ENCODE results near the gene RPRD1B. TPM values are rescaled to one million over a fixed set of nuclear protein-coding genes. Genes with fewer than 3 reads are reported as not detected.

The RPRD1B gene
- polyA plus RNA-seq, 1 experiment: 21.0 TPM

DNA sequence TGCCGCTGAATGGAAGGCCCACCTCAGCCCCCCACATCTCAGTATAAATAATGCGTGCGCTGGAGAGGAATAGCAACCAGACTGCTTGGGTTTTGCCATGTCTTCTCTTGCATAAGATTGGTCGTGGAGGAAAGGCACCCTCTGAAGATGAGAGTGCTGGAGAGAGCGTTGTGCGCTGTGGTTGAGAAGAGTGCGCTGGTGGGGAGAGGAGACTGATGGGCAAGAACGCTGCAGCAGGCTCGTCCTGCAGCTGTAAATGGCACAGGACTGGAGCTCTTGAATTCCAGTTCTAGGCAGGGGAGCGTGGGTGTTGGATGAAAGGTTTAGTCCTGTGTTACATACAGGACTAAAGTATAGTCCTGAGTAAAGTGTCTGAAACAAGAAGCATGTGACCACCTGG, 51.5 kb downstream of the RPRD1B start:
- Histone ChIP-seq H3K36me3 (ENCODE audit: control insufficient read depth, insufficient read depth, low read length) (peaks cover 2% of the 10 kb centered on the region), H3K27me3 (ENCODE audit: control insufficient read depth, insufficient read depth, low read length) (no peaks in the 10 kb centered on the region), H3K4me3 (ENCODE audit: low read depth, low read length) (no peak overlapping the region)
- TF ChIP-seq, protein P1, sequence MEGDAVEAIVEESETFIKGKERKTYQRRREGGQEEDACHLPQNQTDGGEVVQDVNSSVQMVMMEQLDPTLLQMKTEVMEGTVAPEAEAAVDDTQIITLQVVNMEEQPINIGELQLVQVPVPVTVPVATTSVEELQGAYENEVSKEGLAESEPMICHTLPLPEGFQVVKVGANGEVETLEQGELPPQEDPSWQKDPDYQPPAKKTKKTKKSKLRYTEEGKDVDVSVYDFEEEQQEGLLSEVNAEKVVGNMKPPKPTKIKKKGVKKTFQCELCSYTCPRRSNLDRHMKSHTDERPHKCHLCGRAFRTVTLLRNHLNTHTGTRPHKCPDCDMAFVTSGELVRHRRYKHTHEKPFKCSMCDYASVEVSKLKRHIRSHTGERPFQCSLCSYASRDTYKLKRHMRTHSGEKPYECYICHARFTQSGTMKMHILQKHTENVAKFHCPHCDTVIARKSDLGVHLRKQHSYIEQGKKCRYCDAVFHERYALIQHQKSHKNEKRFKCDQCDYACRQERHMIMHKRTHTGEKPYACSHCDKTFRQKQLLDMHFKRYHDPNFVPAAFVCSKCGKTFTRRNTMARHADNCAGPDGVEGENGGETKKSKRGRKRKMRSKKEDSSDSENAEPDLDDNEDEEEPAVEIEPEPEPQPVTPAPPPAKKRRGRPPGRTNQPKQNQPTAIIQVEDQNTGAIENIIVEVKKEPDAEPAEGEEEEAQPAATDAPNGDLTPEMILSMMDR (IDR thresholded peaks at IDR 0.05; ENCODE audit: insufficient read depth, low read depth, low read length): no peak
- ChIA-PET POLR2A (interaction anchor here (0.6 kb wide), 1 partner anchor 341 kb away, joined by 7 read pairs; no protein-coding TSS in a partner anchor), CTCF (interaction anchor here (0.9 to 17.0 kb wide), 5 partner anchors 8 to 136 kb away, joined by 3 to 260 read pairs (median 8); partner anchors contain the start of gene TGM2)
- no peak for DNase-seq (ENCODE audit: low read depth)

DNA sequence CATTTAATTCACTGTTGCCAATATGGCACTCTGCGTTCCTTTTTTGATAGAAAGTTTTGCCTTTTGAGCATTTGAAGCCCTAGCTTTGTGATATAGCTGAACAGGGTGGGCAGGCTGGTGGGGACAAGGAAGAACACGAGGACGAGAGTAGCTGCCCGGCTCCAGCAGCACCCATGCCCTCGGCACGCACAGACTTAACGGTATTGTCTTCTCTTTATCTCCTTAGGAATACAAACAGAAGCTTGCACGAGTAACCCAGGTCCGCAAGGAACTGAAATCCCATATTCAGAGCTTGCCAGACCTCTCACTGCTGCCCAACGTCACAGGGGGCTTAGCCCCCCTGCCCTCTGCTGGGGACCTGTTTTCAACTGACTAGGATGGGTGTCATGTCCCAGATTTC, 56.0 kb downstream of the RPRD1B start:
- no peak overlapping the region for H3K4me3 ChIP-seq (ENCODE audit: low read depth, low read length)
- ChIA-PET POLR2A (no interaction called here), CTCF (interaction anchor here (0.9 to 2.0 kb wide), 3 partner anchors 16 to 78 kb away, joined by 3 to 12 read pairs (median 4); no protein-coding TSS in a partner anchor)
- peaks cover 6% of the 10 kb centered on the region for H3K36me3 ChIP-seq (ENCODE audit: control insufficient read depth, insufficient read depth, low read length)
- TF ChIP-seq, protein P1 (IDR thresholded peaks at IDR 0.05; ENCODE audit: insufficient read depth, low read depth, low read length): no peak
- DNase-seq (ENCODE audit: low read depth): no peak
- H3K27me3 ChIP-seq (ENCODE audit: control insufficient read depth, insufficient read depth, low read length): no peaks in the 10 kb centered on the region

DNA sequence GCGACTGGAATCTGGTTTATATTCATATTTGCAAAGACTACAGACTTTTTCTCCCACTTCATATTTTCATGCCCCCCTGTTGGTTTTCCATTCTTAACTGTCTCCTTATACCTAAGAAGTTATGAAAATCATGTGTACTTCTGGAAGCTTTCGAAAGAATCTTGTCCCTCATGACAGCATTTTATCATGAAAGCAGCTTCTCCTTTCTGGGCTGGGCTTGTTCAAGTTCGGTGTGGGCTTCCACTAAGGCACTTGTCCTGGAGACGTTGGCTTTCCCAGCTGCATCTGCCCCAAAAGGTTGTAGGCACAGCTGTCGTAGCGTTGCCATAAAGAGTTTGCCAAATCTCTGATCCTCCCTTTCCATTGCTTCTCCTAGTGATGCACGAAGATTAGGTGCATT, 56.5 kb downstream of the RPRD1B start:
- CTCF ChIA-PET: interaction anchor here (1.0 to 2.0 kb wide), 3 partner anchors 17 to 78 kb away, joined by 3 to 12 read pairs (median 4); no protein-coding TSS in a partner anchor
- TF ChIP-seq, protein P1 (IDR thresholded peaks at IDR 0.05; ENCODE audit: insufficient read depth, low read depth, low read length): no peak
- H3K36me3 ChIP-seq (ENCODE audit: control insufficient read depth, insufficient read depth, low read length): peaks cover 6% of the 10 kb centered on the region
- no peaks in the 10 kb centered on the region for H3K27me3 ChIP-seq (ENCODE audit: control insufficient read depth, insufficient read depth, low read length)
- no peak overlapping the region for H3K4me3 ChIP-seq (ENCODE audit: low read depth, low read length)
- POLR2A ChIA-PET: no interaction called here
- DNase-seq (ENCODE audit: low read depth): no peak

DNA sequence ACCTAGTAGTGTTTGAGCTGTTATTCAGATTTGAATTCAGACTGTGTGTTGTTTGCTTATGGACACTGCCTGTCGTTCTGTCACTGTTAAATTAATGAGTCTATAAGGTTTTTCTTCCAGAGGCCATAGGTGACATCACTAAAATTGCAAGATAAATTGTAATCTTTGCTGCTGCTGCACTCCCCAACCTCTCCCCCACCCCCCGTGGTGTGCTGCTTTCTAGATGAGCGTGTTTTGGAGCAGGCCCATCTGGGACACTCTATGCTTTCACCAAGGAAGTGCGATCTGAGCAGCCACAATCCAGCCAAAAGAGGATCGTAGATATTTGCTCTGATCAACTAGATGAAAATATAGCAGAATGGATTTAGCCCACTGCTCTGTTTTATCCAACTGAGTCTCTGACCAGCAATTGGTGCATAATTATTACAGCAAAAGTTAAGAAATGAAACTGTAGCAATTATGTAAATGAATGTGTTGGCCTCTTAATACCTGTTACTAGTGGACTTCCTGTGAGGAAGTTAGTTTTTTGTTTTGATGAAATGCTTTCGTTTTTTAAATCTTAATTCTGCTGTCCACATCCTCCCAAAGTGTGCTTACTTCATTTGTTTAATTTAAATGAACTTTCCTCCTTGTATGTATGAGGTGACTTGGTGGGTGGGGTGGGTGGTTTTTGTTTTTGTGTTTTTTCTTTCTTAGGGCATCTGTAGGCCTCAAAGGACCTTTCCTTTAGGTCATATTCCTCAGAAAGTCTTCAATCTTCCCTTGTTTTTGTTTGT, 58.1 kb downstream of the RPRD1B start:
- Histone ChIP-seq H3K27me3 (ENCODE audit: control insufficient read depth, insufficient read depth, low read length) (no peaks in the 10 kb centered on the region), H3K4me3 (ENCODE audit: low read depth, low read length) (no peak overlapping the region), H3K36me3 (ENCODE audit: control insufficient read depth, insufficient read depth, low read length) (peaks cover 6% of the 10 kb centered on the region)
- DNase-seq (ENCODE audit: low read depth): no peak
- TF ChIP-seq, protein P1 (IDR thresholded peaks at IDR 0.05; ENCODE audit: insufficient read depth, low read depth, low read length): no peak
- ChIA-PET POLR2A (no interaction called here), CTCF (interaction anchor here (1.8 kb wide), 1 partner anchor 130 kb away, joined by 5 read pairs; no protein-coding TSS in a partner anchor)

DNA sequence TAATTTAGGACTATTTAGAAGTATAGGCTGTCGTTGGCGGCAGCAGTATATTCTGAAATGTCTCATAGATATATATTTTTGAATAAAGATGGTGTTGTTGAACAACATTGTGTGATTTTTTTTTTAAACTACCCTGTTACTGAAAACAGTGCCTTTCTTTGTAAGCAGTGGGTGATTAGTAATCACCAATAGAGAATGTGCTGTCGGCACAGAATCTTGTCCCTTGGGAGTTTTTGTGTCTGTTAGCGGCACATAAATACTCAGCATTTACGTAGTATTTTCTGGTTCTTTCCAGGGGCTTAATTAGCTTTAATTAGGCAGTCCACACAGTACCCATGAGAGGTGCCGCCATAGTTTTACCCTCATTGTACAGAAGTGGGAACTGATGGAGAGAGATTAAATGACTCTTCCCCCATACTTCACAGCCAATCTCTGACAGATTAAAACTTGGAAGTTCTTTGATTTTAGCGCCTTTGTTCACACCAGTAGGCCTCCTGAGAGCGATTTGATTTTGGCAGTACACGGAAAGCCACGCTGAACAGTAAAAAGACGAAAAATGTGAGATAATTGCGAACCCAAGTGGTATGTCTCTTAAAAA, 58.8 kb downstream of the RPRD1B start:
- ChIA-PET CTCF (interaction anchor here (0.8 to 1.8 kb wide), 2 partner anchors 18 to 129 kb away, joined by 4 to 5 read pairs; no protein-coding TSS in a partner anchor), POLR2A (no interaction called here)
- Histone ChIP-seq H3K36me3 (ENCODE audit: control insufficient read depth, insufficient read depth, low read length) (peaks cover 6% of the 10 kb centered on the region), H3K4me3 (ENCODE audit: low read depth, low read length) (no peak overlapping the region), H3K27me3 (ENCODE audit: control insufficient read depth, insufficient read depth, low read length) (no peaks in the 10 kb centered on the region)
- DNase-seq (ENCODE audit: low read depth): no peak
- TF ChIP-seq, protein P1 (IDR thresholded peaks at IDR 0.05; ENCODE audit: insufficient read depth, low read depth, low read length): no peak

Measured in BJ (cell line).